ENCODE data around the gene RALGPS1.

RALGPS1 gene

DNA sequence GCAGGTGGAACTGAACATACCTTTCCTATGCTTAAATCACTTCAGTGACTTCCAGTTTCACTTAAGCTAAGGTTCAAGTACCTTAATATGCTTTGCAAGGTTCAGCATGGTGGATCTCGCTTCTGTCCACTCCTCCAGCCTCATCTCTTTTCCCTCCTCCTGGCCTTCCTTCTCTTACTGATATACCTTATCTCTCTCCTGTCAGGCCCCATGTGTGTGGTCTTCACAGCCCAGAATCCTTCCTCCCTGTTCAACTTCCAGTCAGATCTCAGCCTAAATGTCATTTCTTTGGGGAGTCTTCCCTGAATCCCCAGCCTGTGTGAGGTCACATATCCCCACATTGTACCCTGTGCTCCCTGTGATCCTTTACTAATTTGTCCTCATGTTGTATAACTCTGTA is 120.1 kb downstream of the RALGPS1 start:
- CTCF ChIA-PET = no interaction called here
- POLR2A ChIA-PET = no interaction called here
- DNase-seq (ENCODE audit: extremely low spot score) = no peak
- no peak for TF ChIP-seq HDGF (IDR thresholded peaks at IDR 0.05; ENCODE audit: borderline replicate concordance)
- TF ChIP-seq ARNT (IDR thresholded peaks at IDR 0.05) = no peak
- TF ChIP-seq BHLHE40 (IDR thresholded peaks at IDR 0.05; ENCODE audit: borderline replicate concordance) = no peak
- TF ChIP-seq L3MBTL2 (conservative IDR thresholded peaks at IDR 0.05) = no peak
- TF ChIP-seq ELF4 (IDR thresholded peaks at IDR 0.05) = no peak
- no peak for TF ChIP-seq SP1 (IDR thresholded peaks at IDR 0.05)
- no peak for TF ChIP-seq TARDBP (IDR thresholded peaks at IDR 0.05)
- TF ChIP-seq ZNF384 (IDR thresholded peaks at IDR 0.05) = no peak
- TF ChIP-seq CTBP1 (IDR thresholded peaks at IDR 0.05; ENCODE audit: borderline replicate concordance) = no peak
- TF ChIP-seq FOXK2 (IDR thresholded peaks at IDR 0.05) = no peak
- no peak for TF ChIP-seq FOXA1 (IDR thresholded peaks at IDR 0.05)
- TF ChIP-seq SUZ12 (IDR thresholded peaks at IDR 0.05) = no peak
- no peak for TF ChIP-seq FOXM1 (IDR thresholded peaks at IDR 0.05; ENCODE audit: borderline replicate concordance)
- TF ChIP-seq NFRKB (IDR thresholded peaks at IDR 0.05) = no peak
- TF ChIP-seq, protein P1, sequence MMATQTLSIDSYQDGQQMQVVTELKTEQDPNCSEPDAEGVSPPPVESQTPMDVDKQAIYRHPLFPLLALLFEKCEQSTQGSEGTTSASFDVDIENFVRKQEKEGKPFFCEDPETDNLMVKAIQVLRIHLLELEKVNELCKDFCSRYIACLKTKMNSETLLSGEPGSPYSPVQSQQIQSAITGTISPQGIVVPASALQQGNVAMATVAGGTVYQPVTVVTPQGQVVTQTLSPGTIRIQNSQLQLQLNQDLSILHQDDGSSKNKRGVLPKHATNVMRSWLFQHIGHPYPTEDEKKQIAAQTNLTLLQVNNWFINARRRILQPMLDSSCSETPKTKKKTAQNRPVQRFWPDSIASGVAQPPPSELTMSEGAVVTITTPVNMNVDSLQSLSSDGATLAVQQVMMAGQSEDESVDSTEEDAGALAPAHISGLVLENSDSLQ (IDR thresholded peaks at IDR 0.05) = no peak
- no peak for TF ChIP-seq LEF1 (IDR thresholded peaks at IDR 0.05; ENCODE audit: borderline replicate concordance)

DNA sequence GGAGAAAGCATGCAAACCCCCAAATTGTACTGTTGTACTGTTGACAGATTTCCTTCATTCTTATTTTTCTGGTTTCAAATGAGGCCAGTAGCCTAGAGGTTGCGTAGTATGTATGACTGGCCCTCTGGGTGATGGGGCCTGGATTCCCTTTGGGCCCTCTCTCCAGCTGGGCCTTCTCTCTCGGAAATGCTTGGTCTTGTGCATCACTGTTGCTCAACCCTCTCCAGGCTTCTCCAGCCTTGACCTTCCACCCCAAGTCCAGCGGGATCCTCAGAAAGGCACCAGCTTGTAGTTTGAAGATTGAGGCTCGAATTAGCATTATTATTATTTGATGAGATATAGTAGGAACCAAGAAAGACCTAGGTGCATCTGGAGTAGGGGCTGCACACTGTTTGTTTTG is 120.8 kb downstream of the RALGPS1 start:
- TF ChIP-seq BHLHE40 (IDR thresholded peaks at IDR 0.05; ENCODE audit: borderline replicate concordance) (no peak), L3MBTL2 (conservative IDR thresholded peaks at IDR 0.05) (no peak), FOXA1 (IDR thresholded peaks at IDR 0.05) (no peak), ELF4 (IDR thresholded peaks at IDR 0.05) (no peak), SUZ12 (IDR thresholded peaks at IDR 0.05) (no peak), FOXM1 (IDR thresholded peaks at IDR 0.05; ENCODE audit: borderline replicate concordance) (no peak), ZNF384 (IDR thresholded peaks at IDR 0.05) (no peak), NFRKB (IDR thresholded peaks at IDR 0.05) (no peak), SP1 (IDR thresholded peaks at IDR 0.05) (no peak), ARNT (IDR thresholded peaks at IDR 0.05) (no peak), FOXK2 (IDR thresholded peaks at IDR 0.05) (no peak), HDGF (IDR thresholded peaks at IDR 0.05; ENCODE audit: borderline replicate concordance) (no peak), CTBP1 (IDR thresholded peaks at IDR 0.05; ENCODE audit: borderline replicate concordance) (no peak), LEF1 (IDR thresholded peaks at IDR 0.05; ENCODE audit: borderline replicate concordance) (no peak), TARDBP (IDR thresholded peaks at IDR 0.05) (no peak)
- TF ChIP-seq, protein P1 (IDR thresholded peaks at IDR 0.05) = no peak
- ChIA-PET CTCF (no interaction called here), POLR2A (no interaction called here)
- DNase-seq (ENCODE audit: extremely low spot score) = no peak

DNA sequence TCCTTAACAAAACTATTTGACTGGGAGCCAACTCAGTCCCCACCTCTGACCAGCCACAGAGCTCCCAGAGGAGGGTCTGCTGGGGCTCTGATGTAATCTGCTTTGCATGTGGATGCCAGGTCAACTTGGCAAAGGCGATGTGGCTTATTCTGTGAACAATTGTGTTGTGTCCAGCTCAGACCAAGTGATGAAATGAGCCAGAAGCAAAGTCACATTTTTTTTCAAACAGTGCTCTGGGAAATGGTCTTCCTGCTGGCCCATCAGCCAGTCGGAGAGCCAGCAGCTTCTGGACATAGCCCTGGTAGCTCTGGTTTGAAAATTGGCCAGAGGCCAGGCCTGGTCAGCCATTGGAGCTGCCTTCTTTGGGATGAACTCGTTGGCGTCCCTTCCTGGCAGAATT is 121.4 kb downstream of the RALGPS1 start:
- ChIA-PET CTCF (no interaction called here), POLR2A (no interaction called here)
- no peak for DNase-seq (ENCODE audit: extremely low spot score)
- TF ChIP-seq FOXA1 (IDR thresholded peaks at IDR 0.05) (no peak), LEF1 (IDR thresholded peaks at IDR 0.05; ENCODE audit: borderline replicate concordance) (no peak), ELF4 (IDR thresholded peaks at IDR 0.05) (no peak), ZNF384 (IDR thresholded peaks at IDR 0.05) (no peak), TARDBP (IDR thresholded peaks at IDR 0.05) (no peak), SUZ12 (IDR thresholded peaks at IDR 0.05) (no peak), HDGF (IDR thresholded peaks at IDR 0.05; ENCODE audit: borderline replicate concordance) (no peak), FOXM1 (IDR thresholded peaks at IDR 0.05; ENCODE audit: borderline replicate concordance) (no peak), ARNT (IDR thresholded peaks at IDR 0.05) (no peak), BHLHE40 (IDR thresholded peaks at IDR 0.05; ENCODE audit: borderline replicate concordance) (no peak), CTBP1 (IDR thresholded peaks at IDR 0.05; ENCODE audit: borderline replicate concordance) (no peak), FOXK2 (IDR thresholded peaks at IDR 0.05) (no peak), NFRKB (IDR thresholded peaks at IDR 0.05) (no peak), SP1 (IDR thresholded peaks at IDR 0.05) (no peak), L3MBTL2 (conservative IDR thresholded peaks at IDR 0.05) (no peak)
- TF ChIP-seq, protein P1 (IDR thresholded peaks at IDR 0.05) = no peak

DNA sequence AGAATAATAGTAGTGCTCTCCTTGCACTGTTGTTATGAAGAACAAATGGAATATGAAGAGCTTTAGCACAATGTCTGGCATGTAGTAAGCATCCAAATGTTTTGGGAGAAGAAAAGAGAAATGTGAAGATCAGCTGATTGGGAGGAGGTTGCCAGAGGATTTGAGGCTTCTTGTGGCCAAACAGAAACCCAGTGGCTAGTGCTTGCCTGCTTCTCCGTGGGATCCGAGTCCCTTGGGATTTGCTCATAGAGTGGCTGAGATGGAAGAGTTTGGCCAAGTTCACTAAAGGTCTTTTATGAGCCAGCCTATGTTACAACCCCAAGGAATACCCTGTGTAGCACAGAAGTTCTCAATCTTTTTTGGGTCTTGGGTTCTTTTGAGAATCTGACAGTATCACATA is 121.9 kb downstream of the RALGPS1 start:
- DNase-seq (ENCODE audit: extremely low spot score) = no peak
- POLR2A ChIA-PET = no interaction called here
- no peak for TF ChIP-seq HDGF (IDR thresholded peaks at IDR 0.05; ENCODE audit: borderline replicate concordance)
- no peak for TF ChIP-seq SP1 (IDR thresholded peaks at IDR 0.05)
- no peak for TF ChIP-seq FOXK2 (IDR thresholded peaks at IDR 0.05)
- TF ChIP-seq NFRKB (IDR thresholded peaks at IDR 0.05) = no peak
- TF ChIP-seq, protein P1 (IDR thresholded peaks at IDR 0.05) = no peak
- TF ChIP-seq FOXA1 (IDR thresholded peaks at IDR 0.05) = no peak
- TF ChIP-seq ELF4 (IDR thresholded peaks at IDR 0.05) = no peak
- TF ChIP-seq TARDBP (IDR thresholded peaks at IDR 0.05) = no peak
- TF ChIP-seq SUZ12 (IDR thresholded peaks at IDR 0.05) = no peak
- no peak for TF ChIP-seq ZNF384 (IDR thresholded peaks at IDR 0.05)
- TF ChIP-seq ARNT (IDR thresholded peaks at IDR 0.05) = no peak
- CTCF ChIA-PET = no interaction called here

DNA sequence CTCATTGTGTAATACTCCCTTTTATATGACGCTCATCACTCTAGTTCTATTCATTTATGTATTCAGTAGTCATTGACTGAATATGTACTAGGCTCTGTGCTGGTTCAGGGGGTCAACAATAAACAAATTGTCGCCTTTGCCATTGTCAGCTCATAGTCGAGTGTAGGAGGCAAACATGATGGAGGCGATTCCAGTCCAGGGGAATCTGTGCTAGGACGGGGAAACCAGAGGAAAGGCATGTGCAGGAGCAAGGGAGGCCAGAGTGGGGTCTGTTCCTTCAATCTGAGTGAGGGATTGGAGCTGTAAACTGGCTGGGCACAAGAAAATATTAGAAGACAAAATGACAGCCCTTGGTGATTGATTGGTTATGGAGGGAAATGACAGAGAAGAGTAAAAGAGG is 123.9 kb downstream of the RALGPS1 start:
- no peak for DNase-seq (ENCODE audit: extremely low spot score)
- POLR2A ChIA-PET = no interaction called here
- no peak for TF ChIP-seq ARNT (IDR thresholded peaks at IDR 0.05)
- CTCF ChIA-PET = no interaction called here

DNA sequence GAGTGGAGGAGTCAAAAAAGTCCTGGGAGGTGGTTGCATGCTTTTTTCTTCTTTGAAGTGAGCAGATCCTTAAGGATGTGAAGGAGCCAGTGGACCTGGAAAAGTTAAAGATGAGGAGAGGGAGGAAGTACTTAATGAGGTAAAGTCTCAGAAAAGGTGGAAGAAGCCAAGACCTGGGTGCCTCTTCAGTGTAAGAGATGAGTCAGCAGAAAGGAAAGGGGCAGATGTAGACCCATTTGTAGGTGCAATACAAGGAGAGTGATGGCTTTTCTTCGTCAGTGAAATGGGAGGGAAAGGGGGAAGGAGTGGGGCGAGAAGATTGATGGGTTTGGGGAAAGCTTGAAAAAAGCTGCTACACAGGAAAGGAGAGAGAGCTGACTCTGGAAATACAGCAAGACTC is 124.9 kb downstream of the RALGPS1 start:
- no peak for DNase-seq (ENCODE audit: extremely low spot score)
- ChIA-PET POLR2A (no interaction called here), CTCF (no interaction called here)
- TF ChIP-seq L3MBTL2 (conservative IDR thresholded peaks at IDR 0.05) (no peak), SUZ12 (IDR thresholded peaks at IDR 0.05) (no peak), ZNF384 (IDR thresholded peaks at IDR 0.05) (no peak), SP1 (IDR thresholded peaks at IDR 0.05) (no peak), ELF4 (IDR thresholded peaks at IDR 0.05) (no peak), ARNT (IDR thresholded peaks at IDR 0.05) (no peak), TARDBP (IDR thresholded peaks at IDR 0.05) (no peak), FOXK2 (IDR thresholded peaks at IDR 0.05) (no peak), BHLHE40 (IDR thresholded peaks at IDR 0.05; ENCODE audit: borderline replicate concordance) (no peak), HDGF (IDR thresholded peaks at IDR 0.05; ENCODE audit: borderline replicate concordance) (no peak), NFRKB (IDR thresholded peaks at IDR 0.05) (no peak), CTBP1 (IDR thresholded peaks at IDR 0.05; ENCODE audit: borderline replicate concordance) (no peak), FOXA1 (IDR thresholded peaks at IDR 0.05) (no peak)
- TF ChIP-seq, protein P1 (IDR thresholded peaks at IDR 0.05) = no peak

Measured in HEK293T (cell line).